ENCODE results near the gene SPEN. TPM values are rescaled to one million over a fixed set of nuclear protein-coding genes. Genes with fewer than 3 reads are reported as not detected.

SPEN gene
- polyA plus RNA-seq, 1 of the 3 experiments (the other 2 are of a cell fraction), result 6.1 TPM

DNA sequence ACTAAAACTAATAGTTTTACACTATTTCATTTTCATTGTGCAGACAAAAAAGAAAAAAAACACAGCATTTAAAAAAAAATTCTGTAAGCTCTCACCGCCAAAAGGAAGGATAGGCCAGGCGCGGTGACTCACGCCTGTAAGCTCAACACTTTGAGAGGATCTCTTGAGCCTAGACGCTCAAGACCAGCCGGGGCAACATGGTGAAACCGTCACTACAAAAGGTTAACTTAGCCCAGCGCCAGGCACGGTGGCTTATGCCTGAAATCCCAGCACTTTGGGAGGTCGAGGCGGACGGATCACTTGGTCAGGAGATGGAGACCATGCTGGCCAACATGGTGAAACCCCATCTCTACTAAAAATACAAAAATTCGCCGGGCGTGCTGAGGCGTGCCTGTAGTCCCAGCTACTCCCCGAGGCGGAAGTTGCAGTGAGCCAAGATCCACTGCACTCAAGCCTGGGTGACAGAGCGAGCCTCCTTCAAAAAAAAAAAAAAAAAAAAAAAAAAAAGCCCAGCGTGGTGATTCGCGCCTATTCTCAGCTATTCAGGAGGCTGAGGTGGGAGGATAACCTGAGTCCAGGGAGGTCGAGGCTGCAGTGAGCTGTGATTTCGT, 14.3 kb upstream of the SPEN start (continued):
- TF ChIP-seq GABPA (IDR thresholded peaks at IDR 0.05; ENCODE audit: low read depth) (no peak), TEAD4 (IDR thresholded peaks at IDR 0.05; ENCODE audit: borderline replicate concordance, insufficient read depth) (no peak), FOSL2 (IDR thresholded peaks at IDR 0.05; ENCODE audit: borderline replicate concordance, low read depth) (peak; percentile 19; the same call in 1 of the 2 replicates), EP300 (IDR thresholded peaks at IDR 0.05; ENCODE audit: borderline replicate concordance in 1 of 2, low read depth in 1 of 2, low read length in 1 of 2) (no peak), MXI1 (IDR thresholded peaks at IDR 0.05; ENCODE audit: low read depth, low read length) (no peak), RAD21 (IDR thresholded peaks at IDR 0.05; ENCODE audit: low read length) (no peak), YY1 (IDR thresholded peaks at IDR 0.05; ENCODE audit: low read depth) (no peak), FOXJ3 (CRISPR knock-in tag; IDR thresholded peaks at IDR 0.05) (no peak), JUND (IDR thresholded peaks at IDR 0.05) (no peak), NRF1 (IDR thresholded peaks at IDR 0.05; ENCODE audit: low read depth, low read length) (no peak)
- TF ChIP-seq, protein P1, sequence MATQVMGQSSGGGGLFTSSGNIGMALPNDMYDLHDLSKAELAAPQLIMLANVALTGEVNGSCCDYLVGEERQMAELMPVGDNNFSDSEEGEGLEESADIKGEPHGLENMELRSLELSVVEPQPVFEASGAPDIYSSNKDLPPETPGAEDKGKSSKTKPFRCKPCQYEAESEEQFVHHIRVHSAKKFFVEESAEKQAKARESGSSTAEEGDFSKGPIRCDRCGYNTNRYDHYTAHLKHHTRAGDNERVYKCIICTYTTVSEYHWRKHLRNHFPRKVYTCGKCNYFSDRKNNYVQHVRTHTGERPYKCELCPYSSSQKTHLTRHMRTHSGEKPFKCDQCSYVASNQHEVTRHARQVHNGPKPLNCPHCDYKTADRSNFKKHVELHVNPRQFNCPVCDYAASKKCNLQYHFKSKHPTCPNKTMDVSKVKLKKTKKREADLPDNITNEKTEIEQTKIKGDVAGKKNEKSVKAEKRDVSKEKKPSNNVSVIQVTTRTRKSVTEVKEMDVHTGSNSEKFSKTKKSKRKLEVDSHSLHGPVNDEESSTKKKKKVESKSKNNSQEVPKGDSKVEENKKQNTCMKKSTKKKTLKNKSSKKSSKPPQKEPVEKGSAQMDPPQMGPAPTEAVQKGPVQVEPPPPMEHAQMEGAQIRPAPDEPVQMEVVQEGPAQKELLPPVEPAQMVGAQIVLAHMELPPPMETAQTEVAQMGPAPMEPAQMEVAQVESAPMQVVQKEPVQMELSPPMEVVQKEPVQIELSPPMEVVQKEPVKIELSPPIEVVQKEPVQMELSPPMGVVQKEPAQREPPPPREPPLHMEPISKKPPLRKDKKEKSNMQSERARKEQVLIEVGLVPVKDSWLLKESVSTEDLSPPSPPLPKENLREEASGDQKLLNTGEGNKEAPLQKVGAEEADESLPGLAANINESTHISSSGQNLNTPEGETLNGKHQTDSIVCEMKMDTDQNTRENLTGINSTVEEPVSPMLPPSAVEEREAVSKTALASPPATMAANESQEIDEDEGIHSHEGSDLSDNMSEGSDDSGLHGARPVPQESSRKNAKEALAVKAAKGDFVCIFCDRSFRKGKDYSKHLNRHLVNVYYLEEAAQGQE (IDR thresholded peaks at IDR 0.05; ENCODE audit: low read depth, low read length), result no peak
- TF ChIP-seq, protein P2, sequence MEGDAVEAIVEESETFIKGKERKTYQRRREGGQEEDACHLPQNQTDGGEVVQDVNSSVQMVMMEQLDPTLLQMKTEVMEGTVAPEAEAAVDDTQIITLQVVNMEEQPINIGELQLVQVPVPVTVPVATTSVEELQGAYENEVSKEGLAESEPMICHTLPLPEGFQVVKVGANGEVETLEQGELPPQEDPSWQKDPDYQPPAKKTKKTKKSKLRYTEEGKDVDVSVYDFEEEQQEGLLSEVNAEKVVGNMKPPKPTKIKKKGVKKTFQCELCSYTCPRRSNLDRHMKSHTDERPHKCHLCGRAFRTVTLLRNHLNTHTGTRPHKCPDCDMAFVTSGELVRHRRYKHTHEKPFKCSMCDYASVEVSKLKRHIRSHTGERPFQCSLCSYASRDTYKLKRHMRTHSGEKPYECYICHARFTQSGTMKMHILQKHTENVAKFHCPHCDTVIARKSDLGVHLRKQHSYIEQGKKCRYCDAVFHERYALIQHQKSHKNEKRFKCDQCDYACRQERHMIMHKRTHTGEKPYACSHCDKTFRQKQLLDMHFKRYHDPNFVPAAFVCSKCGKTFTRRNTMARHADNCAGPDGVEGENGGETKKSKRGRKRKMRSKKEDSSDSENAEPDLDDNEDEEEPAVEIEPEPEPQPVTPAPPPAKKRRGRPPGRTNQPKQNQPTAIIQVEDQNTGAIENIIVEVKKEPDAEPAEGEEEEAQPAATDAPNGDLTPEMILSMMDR (IDR thresholded peaks at IDR 0.05), result no peak
- TF ChIP-seq, protein P3, sequence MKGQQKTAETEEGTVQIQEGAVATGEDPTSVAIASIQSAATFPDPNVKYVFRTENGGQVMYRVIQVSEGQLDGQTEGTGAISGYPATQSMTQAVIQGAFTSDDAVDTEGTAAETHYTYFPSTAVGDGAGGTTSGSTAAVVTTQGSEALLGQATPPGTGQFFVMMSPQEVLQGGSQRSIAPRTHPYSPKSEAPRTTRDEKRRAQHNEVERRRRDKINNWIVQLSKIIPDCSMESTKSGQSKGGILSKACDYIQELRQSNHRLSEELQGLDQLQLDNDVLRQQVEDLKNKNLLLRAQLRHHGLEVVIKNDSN (IDR thresholded peaks at IDR 0.05; ENCODE audit: borderline replicate concordance, low read depth), result no peak
- TF ChIP-seq, protein P4, sequence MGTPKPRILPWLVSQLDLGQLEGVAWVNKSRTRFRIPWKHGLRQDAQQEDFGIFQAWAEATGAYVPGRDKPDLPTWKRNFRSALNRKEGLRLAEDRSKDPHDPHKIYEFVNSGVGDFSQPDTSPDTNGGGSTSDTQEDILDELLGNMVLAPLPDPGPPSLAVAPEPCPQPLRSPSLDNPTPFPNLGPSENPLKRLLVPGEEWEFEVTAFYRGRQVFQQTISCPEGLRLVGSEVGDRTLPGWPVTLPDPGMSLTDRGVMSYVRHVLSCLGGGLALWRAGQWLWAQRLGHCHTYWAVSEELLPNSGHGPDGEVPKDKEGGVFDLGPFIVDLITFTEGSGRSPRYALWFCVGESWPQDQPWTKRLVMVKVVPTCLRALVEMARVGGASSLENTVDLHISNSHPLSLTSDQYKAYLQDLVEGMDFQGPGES (IDR thresholded peaks at IDR 0.05; ENCODE audit: low read depth, low read length), result no peak
- TF ChIP-seq, protein P5, sequence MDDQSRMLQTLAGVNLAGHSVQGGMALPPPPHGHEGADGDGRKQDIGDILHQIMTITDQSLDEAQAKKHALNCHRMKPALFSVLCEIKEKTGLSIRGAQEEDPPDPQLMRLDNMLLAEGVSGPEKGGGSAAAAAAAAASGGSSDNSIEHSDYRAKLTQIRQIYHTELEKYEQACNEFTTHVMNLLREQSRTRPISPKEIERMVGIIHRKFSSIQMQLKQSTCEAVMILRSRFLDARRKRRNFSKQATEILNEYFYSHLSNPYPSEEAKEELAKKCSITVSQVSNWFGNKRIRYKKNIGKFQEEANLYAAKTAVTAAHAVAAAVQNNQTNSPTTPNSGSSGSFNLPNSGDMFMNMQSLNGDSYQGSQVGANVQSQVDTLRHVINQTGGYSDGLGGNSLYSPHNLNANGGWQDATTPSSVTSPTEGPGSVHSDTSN (IDR thresholded peaks at IDR 0.05), result no peak
